HepG2 (cell line): ENCODE results near the gene SPNS2. TPM values are rescaled to one million over a fixed set of nuclear protein-coding genes. Genes with fewer than 3 reads are reported as not detected.

Experiments used
- ATAC-seq: fragments of 200-7000 bp; cut with Tn5 transposase; 3 replicates; pipeline ENCODE4 v1.9.1; 2020; ENCODE audit warnings: mild to moderate bottlenecking, moderate library complexity
- BruUV-seq: library from RNA; stranded (reverse); fragments of 400-500 nt; replicated peaks from 2 replicates; lab custom pipeline; 2021; lab: Mats Ljungman, UMichigan
- CTCF ChIA-PET: fragments of 300-600 bp; formaldehyde crosslinking; extraction: SDS; loops from one replicate; lab custom pipeline; 2021; ENCODE audit warnings: low total read pairs, inconsistent platforms, low intra/inter-chr PET ratio; lab: Yijun Ruan, JAX
- POLR2A ChIA-PET: fragments of 350-600 bp; sonication (Branson Sonifier 250); formaldehyde crosslinking; loops from one replicate; lab custom pipeline; 2020; ENCODE audit warnings: antibody characterized with exemption, inconsistent platforms; lab: Yijun Ruan, JAX
- DNase-seq: peaks from one replicate; pipeline ENCODE4 v3.0.0-alpha.2; 2015; ENCODE audit warnings: low spot score
- FAIRE-seq: peaks from 3 replicates; lab custom pipeline; 2011; peaks lifted over from hg19 to GRCh38; lab: Jason Lieb, UNC
- H2AFZ ChIP-seq: one replicate; pipeline ENCODE4 v1.6.1; 2011; ENCODE audit warnings: low read length, inconsistent platforms
- H3K27ac ChIP-seq: fragments of 300-600 bp; 3 replicates; pipeline ENCODE4 v1.8.0; 2011; ENCODE audit warnings: mixed run types, mild to moderate bottlenecking, mixed read lengths, low read length, inconsistent platforms; ENCODE audit not compliant: insufficient read depth; ENCODE audit errors: extremely low read length
- H3K27me3 ChIP-seq, 2 experiments: fragments of 200-600 bp in 1 of 2; 2 replicates in 1 of 2; 3 replicates in 1 of 2; pipeline versions ENCODE4 v1.6.0 to v1.8.0; 2011; ENCODE audit warnings: low read length in 2 of 2, mild to moderate bottlenecking in 2 of 2, moderate library complexity in 2 of 2, inconsistent platforms in 1 of 2; ENCODE audit not compliant: insufficient read depth in 2 of 2, control insufficient read depth in 1 of 2
- H3K36me3 ChIP-seq, 2 experiments: fragments of 200-600 bp in 1 of 2; replicated peaks in 1 of 2; 2 replicates in 1 of 2; 3 replicates in 1 of 2; pipeline versions ENCODE4 v1.5.1 to v1.8.0; 2011; ENCODE audit warnings: low read length in 2 of 2, inconsistent platforms in 1 of 2; ENCODE audit not compliant: insufficient read depth in 2 of 2, control insufficient read depth in 1 of 2
- H3K4me1 ChIP-seq: 2 replicates; pipeline ENCODE4 v1.5.1; 2012; ENCODE audit warnings: low read length, inconsistent platforms; ENCODE audit not compliant: insufficient read depth
- H3K4me2 ChIP-seq: 2 replicates; pipeline ENCODE4 v1.6.0; 2011; ENCODE audit warnings: low read depth, low read length, inconsistent platforms
- H3K4me3 ChIP-seq, 3 experiments: fragments of 200-600 bp in 1 of 3; sonication (generic), shearing (Covaris generic) in 1 of 3; replicated peaks in 1 of 3; 2 replicates each; pipeline ENCODE4 v1.5.1; 2011 to 2016; ENCODE audit warnings: low read length in 3 of 3, inconsistent platforms in 2 of 3, low read depth in 2 of 3, mild to moderate bottlenecking in 2 of 3, control low read depth in 1 of 3, mixed read lengths in 1 of 3; ENCODE audit not compliant: insufficient read depth in 1 of 3
- H3K79me2 ChIP-seq: one replicate; pipeline ENCODE4 v1.6.1; 2011; ENCODE audit warnings: low read length, inconsistent platforms; ENCODE audit not compliant: insufficient read depth
- H3K9ac ChIP-seq: 2 replicates; pipeline ENCODE4 v1.6.0; 2011; ENCODE audit warnings: mild to moderate bottlenecking, low read depth, low read length, inconsistent platforms; ENCODE audit not compliant: insufficient read depth
- H3K9me3 ChIP-seq: 2 replicates; pipeline ENCODE4 v1.5.1; 2012; ENCODE audit warnings: mild to moderate bottlenecking, low read length
- H4K20me1 ChIP-seq: 2 replicates; pipeline ENCODE4 v1.6.0; 2011; ENCODE audit warnings: inconsistent platforms, mild to moderate bottlenecking, low read length, moderate library complexity; ENCODE audit not compliant: insufficient read depth
- ADNP ChIP-seq: sonication (generic); formaldehyde crosslinking; IDR thresholded peaks from 2 replicates; pipeline ENCODE4 v1.4.0; 2020; ENCODE audit warnings: missing genetic modification reagents
- CEBPB ChIP-seq: IDR thresholded peaks from 2 replicates; pipeline ENCODE4 v1.6.1; 2011; ENCODE audit warnings: low read depth, low read length, improper control_type of control experiment, borderline replicate concordance
- HIVEP1 ChIP-seq: sonication (generic); formaldehyde crosslinking; IDR thresholded peaks from 2 replicates; pipeline ENCODE4 v1.4.0; 2020; ENCODE audit warnings: mild to moderate bottlenecking, missing genetic modification reagents
- SNAI1 ChIP-seq: sonication (generic); formaldehyde crosslinking; IDR thresholded peaks from 2 replicates; pipeline ENCODE4 v1.5.0; 2020; ENCODE audit warnings: mild to moderate bottlenecking, missing genetic modification reagents, borderline replicate concordance
- ZKSCAN5 ChIP-seq: sonication (generic); formaldehyde crosslinking; IDR thresholded peaks from 2 replicates; pipeline ENCODE4 v1.5.1; 2020; ENCODE audit warnings: mild to moderate bottlenecking, missing genetic modification reagents
- ZNF136 ChIP-seq: sonication (generic); formaldehyde crosslinking; IDR thresholded peaks from 2 replicates; pipeline ENCODE4 v1.8.1; 2022; ENCODE audit warnings: low read depth, mild to moderate bottlenecking, moderate library complexity, missing genetic modification reagents
- ZNF547 ChIP-seq: sonication (generic); formaldehyde crosslinking; IDR thresholded peaks from 2 replicates; pipeline ENCODE4 v1.5.1; 2020; ENCODE audit warnings: mild to moderate bottlenecking, missing genetic modification reagents
- ZNF652 ChIP-seq: IDR thresholded peaks from 2 replicates; pipeline ENCODE4 v1.6.1; 2016; ENCODE audit warnings: low read depth, borderline replicate concordance
- ZSCAN20 ChIP-seq: sonication (generic); formaldehyde crosslinking; IDR thresholded peaks from 2 replicates; pipeline ENCODE4 v1.4.0; 2020; ENCODE audit warnings: missing genetic modification reagents, mild to moderate bottlenecking, borderline replicate concordance
- WGBS: methylation state at CpG from one replicate; pipeline ENCODE4 v1.1.6; 2017; ENCODE audit warnings: low lambda C conversion rate; 5-methylcytosine and 5-hydroxymethylcytosine counted together
- in situ Hi-C: cut with HindIII; loops from 2 replicates; pipeline ENCODE4 v1.10.0; 2017; ENCODE audit warnings: low pct_unique_long_range_greater_than_20kb; ENCODE audit not compliant: extremely low pct_ligation_motif_present
- intact Hi-C: fragments of 100-400 bp; cut with micrococcal nuclease; formaldehyde crosslinking; loops from one replicate; pipeline ENCODE4 v1.10.0; 2022; ENCODE audit not compliant: unreplicated experiment
- polyA plus RNA-seq, 8 experiments: library from polyadenylated mRNA; depleted of rRNA in 3 of 8; stranded (reverse) in 7 of 8; unstranded in 1 of 8; fragments of >200 nt; fragmentation: Illumina TruSeq in 4 of 8; extraction: Trizol in 4 of 8; gene quantifications; 2 replicates each; pipeline versions ENCODE4 v1.2.1 to v1.2.3, GENCODE V29; 2011 to 2016; ENCODE audit warnings: low read depth in 4 of 8, missing spikeins in 1 of 8, mixed read lengths in 1 of 8; ENCODE audit not compliant: insufficient read depth in 1 of 8
- total RNA-seq, 5 experiments: library from RNA; depleted of rRNA; stranded (reverse); fragments of >200 nt; fragmentation: Illumina TruSeq; extraction: Trizol; gene quantifications; 2 replicates each; pipeline ENCODE4 v1.2.3, GENCODE V29; 2016; ENCODE audit warnings: low read depth in 1 of 5
- TF ChIP-seq, protein P1 (sequence below): sonication (generic); formaldehyde crosslinking; IDR thresholded peaks from 2 replicates; pipeline ENCODE4 v1.5.0; 2020; ENCODE audit warnings: missing genetic modification reagents, mild to moderate bottlenecking, borderline replicate concordance
- TF ChIP-seq, protein P2 (sequence below): IDR thresholded peaks from 2 replicates; pipeline ENCODE4 v1.6.1; 2018; ENCODE audit warnings: missing genetic modification reagents, mild to moderate bottlenecking, missing compliant biosample characterization
- TF ChIP-seq, protein P3 (sequence below): sonication (generic); formaldehyde crosslinking; IDR thresholded peaks from 2 replicates; pipeline ENCODE4 v1.4.0; 2020; ENCODE audit warnings: missing genetic modification reagents, borderline replicate concordance
- TF ChIP-seq, protein P4 (sequence below): sonication (generic); formaldehyde crosslinking; IDR thresholded peaks from 2 replicates; pipeline ENCODE4 v1.4.0; 2020; ENCODE audit warnings: mild to moderate bottlenecking, missing genetic modification reagents, borderline replicate concordance

SPNS2 gene
- total and polyA plus RNA-seq, 2 of the 13 experiments (the other 11 are each of a cell fraction or from before 2014, with no cell fraction given), result 0.01 TPM; not detected in 1

DNA sequence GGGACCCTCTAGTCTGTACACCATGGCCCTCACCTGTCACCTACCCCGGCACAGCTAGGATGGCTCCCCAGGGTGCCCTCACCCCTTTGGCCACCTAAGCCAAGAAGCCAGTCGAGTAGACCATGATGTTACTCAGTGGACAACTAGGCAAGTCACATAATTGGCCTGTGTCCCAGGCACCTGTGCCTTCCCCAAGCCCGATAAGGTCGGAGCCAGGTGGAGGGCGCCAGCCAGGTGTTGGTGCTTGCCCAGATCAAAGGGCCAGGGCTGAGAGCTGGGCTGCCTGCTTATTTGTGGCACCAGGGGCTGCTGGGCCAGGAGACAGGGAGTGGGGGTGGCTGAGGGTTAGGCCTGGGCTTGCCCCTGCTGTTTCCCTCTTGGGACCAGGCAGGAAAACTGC, 16.8 kb downstream of the SPNS2 start (continued):
- TF ChIP-seq, protein P1, sequence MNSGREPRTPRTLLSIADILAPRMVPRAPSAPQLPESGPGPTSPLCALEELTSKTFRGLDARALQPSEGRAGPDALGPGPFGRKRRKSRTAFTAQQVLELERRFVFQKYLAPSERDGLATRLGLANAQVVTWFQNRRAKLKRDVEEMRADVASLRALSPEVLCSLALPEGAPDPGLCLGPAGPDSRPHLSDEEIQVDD, result no peak
- no peak for TF ChIP-seq HIVEP1 (CRISPR knock-in tag)
- TF ChIP-seq ZKSCAN5 (CRISPR knock-in tag), result no peak
- TF ChIP-seq CEBPB, result no peak
- no peak for TF ChIP-seq ZNF136 (CRISPR knock-in tag)
- TF ChIP-seq ZSCAN20 (CRISPR knock-in tag), result no peak
- no peak for TF ChIP-seq ZNF547 (CRISPR knock-in tag)
- TF ChIP-seq ZNF652 (CRISPR knock-in tag), result no peak
- TF ChIP-seq, protein P2, sequence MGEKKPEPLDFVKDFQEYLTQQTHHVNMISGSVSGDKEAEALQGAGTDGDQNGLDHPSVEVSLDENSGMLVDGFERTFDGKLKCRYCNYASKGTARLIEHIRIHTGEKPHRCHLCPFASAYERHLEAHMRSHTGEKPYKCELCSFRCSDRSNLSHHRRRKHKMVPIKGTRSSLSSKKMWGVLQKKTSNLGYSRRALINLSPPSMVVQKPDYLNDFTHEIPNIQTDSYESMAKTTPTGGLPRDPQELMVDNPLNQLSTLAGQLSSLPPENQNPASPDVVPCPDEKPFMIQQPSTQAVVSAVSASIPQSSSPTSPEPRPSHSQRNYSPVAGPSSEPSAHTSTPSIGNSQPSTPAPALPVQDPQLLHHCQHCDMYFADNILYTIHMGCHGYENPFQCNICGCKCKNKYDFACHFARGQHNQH (CRISPR knock-in tag), result no peak

DNA sequence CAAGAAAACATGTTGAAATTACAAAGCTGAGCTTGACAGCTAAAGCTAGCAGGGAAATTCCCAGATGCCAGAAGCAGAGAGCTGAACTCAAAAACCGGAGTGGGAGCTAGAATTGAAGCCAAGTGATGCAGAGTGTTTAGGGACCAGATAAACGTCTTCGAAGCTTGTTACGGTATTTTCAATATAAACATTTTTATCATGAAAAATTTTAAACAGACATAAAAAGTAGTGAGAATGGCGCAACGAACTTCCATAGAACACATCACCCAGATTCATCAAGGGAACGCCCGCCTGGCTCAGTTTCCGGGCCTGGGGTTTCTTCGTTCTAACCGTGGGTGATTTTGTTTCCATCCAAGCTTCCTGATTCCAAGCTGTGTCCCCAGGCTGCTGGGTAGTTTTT, 18.1 kb downstream of the SPNS2 start:
- 67% methylated on average over 11 of the region's 11 CpGs for WGBS
- Histone ChIP-seq H3K4me2 (no peak overlapping the region), H4K20me1 (no peaks in the 10 kb centered on the region), H3K9me3 (no peaks in the 10 kb centered on the region), H3K36me3 (no peaks in the 10 kb centered on the region), H3K27ac (no peak overlapping the region), H3K9ac (no peak overlapping the region), H3K4me1 (peaks cover 15% of the 10 kb centered on the region), H2AFZ (no peak overlapping the region), H3K27me3 (peaks cover 8 to 66% of the 10 kb centered on the region in 2 experiments), H3K79me2 (no peaks in the 10 kb centered on the region), H3K4me3 (no peak overlapping the region)
- DNase-seq, result no peak
- FAIRE-seq, result no peak
- TF ChIP-seq ADNP (CRISPR knock-in tag), result no peak
- TF ChIP-seq, protein P3, sequence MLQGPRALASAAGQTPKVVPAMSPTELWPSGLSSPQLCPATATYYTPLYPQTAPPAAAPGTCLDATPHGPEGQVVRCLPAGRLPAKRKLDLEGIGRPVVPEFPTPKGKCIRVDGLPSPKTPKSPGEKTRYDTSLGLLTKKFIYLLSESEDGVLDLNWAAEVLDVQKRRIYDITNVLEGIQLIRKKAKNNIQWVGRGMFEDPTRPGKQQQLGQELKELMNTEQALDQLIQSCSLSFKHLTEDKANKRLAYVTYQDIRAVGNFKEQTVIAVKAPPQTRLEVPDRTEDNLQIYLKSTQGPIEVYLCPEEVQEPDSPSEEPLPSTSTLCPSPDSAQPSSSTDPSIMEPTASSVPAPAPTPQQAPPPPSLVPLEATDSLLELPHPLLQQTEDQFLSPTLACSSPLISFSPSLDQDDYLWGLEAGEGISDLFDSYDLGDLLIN (CRISPR knock-in tag), result no peak
- no peak for TF ChIP-seq SNAI1
- TF ChIP-seq, protein P4, sequence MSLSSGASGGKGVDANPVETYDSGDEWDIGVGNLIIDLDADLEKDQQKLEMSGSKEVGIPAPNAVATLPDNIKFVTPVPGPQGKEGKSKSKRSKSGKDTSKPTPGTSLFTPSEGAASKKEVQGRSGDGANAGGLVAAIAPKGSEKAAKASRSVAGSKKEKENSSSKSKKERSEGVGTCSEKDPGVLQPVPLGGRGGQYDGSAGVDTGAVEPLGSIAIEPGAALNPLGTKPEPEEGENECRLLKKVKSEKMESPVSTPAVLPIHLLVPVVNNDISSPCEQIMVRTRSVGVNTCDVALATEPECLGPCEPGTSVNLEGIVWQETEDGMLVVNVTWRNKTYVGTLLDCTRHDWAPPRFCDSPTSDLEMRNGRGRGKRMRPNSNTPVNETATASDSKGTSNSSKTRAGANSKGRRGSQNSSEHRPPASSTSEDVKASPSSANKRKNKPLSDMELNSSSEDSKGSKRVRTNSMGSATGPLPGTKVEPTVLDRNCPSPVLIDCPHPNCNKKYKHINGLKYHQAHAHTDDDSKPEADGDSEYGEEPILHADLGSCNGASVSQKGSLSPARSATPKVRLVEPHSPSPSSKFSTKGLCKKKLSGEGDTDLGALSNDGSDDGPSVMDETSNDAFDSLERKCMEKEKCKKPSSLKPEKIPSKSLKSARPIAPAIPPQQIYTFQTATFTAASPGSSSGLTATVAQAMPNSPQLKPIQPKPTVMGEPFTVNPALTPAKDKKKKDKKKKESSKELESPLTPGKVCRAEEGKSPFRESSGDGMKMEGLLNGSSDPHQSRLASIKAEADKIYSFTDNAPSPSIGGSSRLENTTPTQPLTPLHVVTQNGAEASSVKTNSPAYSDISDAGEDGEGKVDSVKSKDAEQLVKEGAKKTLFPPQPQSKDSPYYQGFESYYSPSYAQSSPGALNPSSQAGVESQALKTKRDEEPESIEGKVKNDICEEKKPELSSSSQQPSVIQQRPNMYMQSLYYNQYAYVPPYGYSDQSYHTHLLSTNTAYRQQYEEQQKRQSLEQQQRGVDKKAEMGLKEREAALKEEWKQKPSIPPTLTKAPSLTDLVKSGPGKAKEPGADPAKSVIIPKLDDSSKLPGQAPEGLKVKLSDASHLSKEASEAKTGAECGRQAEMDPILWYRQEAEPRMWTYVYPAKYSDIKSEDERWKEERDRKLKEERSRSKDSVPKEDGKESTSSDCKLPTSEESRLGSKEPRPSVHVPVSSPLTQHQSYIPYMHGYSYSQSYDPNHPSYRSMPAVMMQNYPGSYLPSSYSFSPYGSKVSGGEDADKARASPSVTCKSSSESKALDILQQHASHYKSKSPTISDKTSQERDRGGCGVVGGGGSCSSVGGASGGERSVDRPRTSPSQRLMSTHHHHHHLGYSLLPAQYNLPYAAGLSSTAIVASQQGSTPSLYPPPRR, result no peak
- CTCF ChIA-PET, result no interaction called here
- in situ Hi-C loops (no loop called here), intact Hi-C loops (no loop called here)
- no peak for ATAC-seq
- POLR2A ChIA-PET, result no interaction called here
- no TSS peak for BruUV-seq
